ENCODE measurements around the gene POGK. TPM values are rescaled to one million over a fixed set of nuclear protein-coding genes. Genes with fewer than 3 reads are reported as not detected.

The POGK gene
- total RNA-seq, 2 experiments from 2014 or later = 16.1 to 17.6 TPM

DNA sequence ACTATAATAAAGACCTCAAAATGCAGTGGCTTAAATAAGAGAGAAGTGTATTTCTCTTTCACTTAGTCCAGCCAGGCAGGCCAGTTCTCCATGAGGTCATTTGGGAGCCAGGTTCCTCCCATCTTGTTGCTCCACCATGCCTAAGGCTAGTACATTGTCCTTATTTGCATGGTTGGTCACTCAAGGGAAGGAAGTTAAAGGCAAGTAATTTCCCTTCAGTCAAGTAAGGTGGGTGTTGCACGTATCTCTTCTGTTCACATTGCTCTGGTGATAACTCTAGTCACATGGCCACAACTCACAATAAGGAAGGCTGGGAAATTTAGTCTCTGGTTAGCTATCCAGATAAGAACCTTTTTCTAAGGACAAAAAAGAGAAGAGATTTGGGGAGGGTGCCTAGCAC is 64.0 kb downstream of the POGK start:
- ATAC-seq (ENCODE audit: poor library complexity) (no peak), DNase-seq (peak in 1 of 14 experiments; percentile 20)
- no peaks in the 10 kb centered on the region for H3K36me3 ChIP-seq (ENCODE audit: insufficient read depth, low read length)
- H3K4me3 Mint-ChIP-seq = no peak overlapping the region
- no peaks in the 10 kb centered on the region for H3K36me3 Mint-ChIP-seq (ENCODE audit: low read depth)
- H3K4me1 Mint-ChIP-seq (ENCODE audit: low read depth) = no peaks in the 10 kb centered on the region
- H3K4me3 ChIP-seq (ENCODE audit: low read length) = no peak overlapping the region
- H3K27ac Mint-ChIP-seq = no peak overlapping the region
- H3K27me3 ChIP-seq (ENCODE audit: control insufficient read depth in 1 of 2, insufficient read depth in 2 of 2, low read length in 2 of 2) = no peaks in the 10 kb centered on the region
- no peaks in the 10 kb centered on the region for H3K9me3 ChIP-seq (ENCODE audit: control insufficient read depth in 1 of 2, insufficient read depth in 1 of 2, low read length in 2 of 2)
- no peak overlapping the region for H3K27ac ChIP-seq (ENCODE audit: low read depth in 1 of 2, low read length in 2 of 2)
- TF ChIP-seq, protein P1, sequence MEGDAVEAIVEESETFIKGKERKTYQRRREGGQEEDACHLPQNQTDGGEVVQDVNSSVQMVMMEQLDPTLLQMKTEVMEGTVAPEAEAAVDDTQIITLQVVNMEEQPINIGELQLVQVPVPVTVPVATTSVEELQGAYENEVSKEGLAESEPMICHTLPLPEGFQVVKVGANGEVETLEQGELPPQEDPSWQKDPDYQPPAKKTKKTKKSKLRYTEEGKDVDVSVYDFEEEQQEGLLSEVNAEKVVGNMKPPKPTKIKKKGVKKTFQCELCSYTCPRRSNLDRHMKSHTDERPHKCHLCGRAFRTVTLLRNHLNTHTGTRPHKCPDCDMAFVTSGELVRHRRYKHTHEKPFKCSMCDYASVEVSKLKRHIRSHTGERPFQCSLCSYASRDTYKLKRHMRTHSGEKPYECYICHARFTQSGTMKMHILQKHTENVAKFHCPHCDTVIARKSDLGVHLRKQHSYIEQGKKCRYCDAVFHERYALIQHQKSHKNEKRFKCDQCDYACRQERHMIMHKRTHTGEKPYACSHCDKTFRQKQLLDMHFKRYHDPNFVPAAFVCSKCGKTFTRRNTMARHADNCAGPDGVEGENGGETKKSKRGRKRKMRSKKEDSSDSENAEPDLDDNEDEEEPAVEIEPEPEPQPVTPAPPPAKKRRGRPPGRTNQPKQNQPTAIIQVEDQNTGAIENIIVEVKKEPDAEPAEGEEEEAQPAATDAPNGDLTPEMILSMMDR (IDR thresholded peaks at IDR 0.05) = no peak
- ChIA-PET CTCF (no interaction called here), POLR2A (no interaction called here)
- intact Hi-C loops (cut with DNase I, micrococcal nuclease) = no loop called here
- peaks cover 2% of the 10 kb centered on the region for H3K9me3 Mint-ChIP-seq
- H3K27me3 Mint-ChIP-seq = no peaks in the 10 kb centered on the region
- no peaks in the 10 kb centered on the region for H3K4me1 ChIP-seq (ENCODE audit: insufficient read depth, low read length)

DNA sequence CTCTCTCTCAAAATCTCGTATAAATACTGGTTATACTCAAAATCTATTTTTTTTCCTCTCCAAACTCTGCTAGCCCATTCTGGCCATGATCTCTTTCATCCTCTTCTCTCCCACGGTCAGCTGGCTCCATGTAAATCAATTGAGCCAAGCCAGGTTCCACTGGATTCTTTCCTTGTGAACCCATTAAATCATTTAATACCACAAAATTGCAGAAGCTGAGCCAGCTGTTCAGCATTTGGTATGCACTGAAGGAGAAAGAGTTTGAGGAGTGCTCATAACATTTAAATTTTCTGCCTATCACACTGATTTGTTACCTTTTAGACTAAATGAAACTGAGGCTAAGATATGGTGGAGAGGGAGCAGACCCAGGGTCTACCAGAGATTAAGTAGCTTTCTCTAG is 65.9 kb downstream of the POGK start:
- Histone ChIP-seq H3K4me3 (ENCODE audit: low read length) (no peak overlapping the region), H3K36me3 (ENCODE audit: insufficient read depth, low read length) (no peaks in the 10 kb centered on the region), H3K4me1 (ENCODE audit: insufficient read depth, low read length) (no peaks in the 10 kb centered on the region), H3K9me3 (ENCODE audit: control insufficient read depth in 1 of 2, insufficient read depth in 1 of 2, low read length in 2 of 2) (no peaks in the 10 kb centered on the region), H3K27ac (ENCODE audit: low read depth in 1 of 2, low read length in 2 of 2) (no peak overlapping the region), H3K27me3 (ENCODE audit: control insufficient read depth in 1 of 2, insufficient read depth in 2 of 2, low read length in 2 of 2) (no peaks in the 10 kb centered on the region)
- H3K4me1 Mint-ChIP-seq (ENCODE audit: low read depth) = no peaks in the 10 kb centered on the region
- intact Hi-C loops (cut with DNase I, micrococcal nuclease) = loop anchor here in 1 of 2 experiments (5.0 kb wide), 1 partner anchor 637 kb away; no protein-coding TSS in a partner anchor
- TF ChIP-seq, protein P1 (IDR thresholded peaks at IDR 0.05) = no peak
- H3K36me3 Mint-ChIP-seq (ENCODE audit: low read depth) = no peaks in the 10 kb centered on the region
- no peak for ATAC-seq (ENCODE audit: poor library complexity)
- ChIA-PET CTCF (no interaction called here), POLR2A (no interaction called here)
- DNase-seq = no peak
- H3K4me3 Mint-ChIP-seq = no peak overlapping the region
- H3K27me3 Mint-ChIP-seq = no peaks in the 10 kb centered on the region
- no peaks in the 10 kb centered on the region for H3K9me3 Mint-ChIP-seq
- H3K27ac Mint-ChIP-seq = no peak overlapping the region

- Mint-ChIP-seq H3K4me1 (ENCODE audit: low read depth) (no peaks in the 10 kb centered on the region), H3K4me3 (no peak overlapping the region), H3K27ac (no peak overlapping the region), H3K9me3 (no peaks in the 10 kb centered on the region), H3K36me3 (ENCODE audit: low read depth) (no peaks in the 10 kb centered on the region), H3K27me3 (no peaks in the 10 kb centered on the region)
- peaks cover 2% of the 10 kb centered on the region for H3K4me1 ChIP-seq (ENCODE audit: insufficient read depth, low read length)
- POLR2A ChIA-PET = interaction anchor here (0.5 kb wide), 1 partner anchor 223 kb away, joined by 4 read pairs; no protein-coding TSS in a partner anchor
- TF ChIP-seq, protein P1 (IDR thresholded peaks at IDR 0.05) = no peak
- CTCF ChIA-PET = interaction anchor here (1.0 kb wide), 1 partner anchor 215 kb away, joined by 4 read pairs; no protein-coding TSS in a partner anchor
- intact Hi-C loops (cut with DNase I, micrococcal nuclease) = loop anchor here in 1 of 2 experiments (5.0 kb wide), 1 partner anchor 636 kb away; no protein-coding TSS in a partner anchor
- H3K27me3 ChIP-seq (ENCODE audit: control insufficient read depth in 1 of 2, insufficient read depth in 2 of 2, low read length in 2 of 2) = no peaks in the 10 kb centered on the region
- H3K4me3 ChIP-seq (ENCODE audit: low read length) = no peak overlapping the region
- H3K36me3 ChIP-seq (ENCODE audit: insufficient read depth, low read length) = no peaks in the 10 kb centered on the region
- ATAC-seq (ENCODE audit: poor library complexity) (no peak), DNase-seq (no peak)
- H3K27ac ChIP-seq (ENCODE audit: low read depth in 1 of 2, low read length in 2 of 2) = no peak overlapping the region
- no peaks in the 10 kb centered on the region for H3K9me3 ChIP-seq (ENCODE audit: control insufficient read depth in 1 of 2, insufficient read depth in 1 of 2, low read length in 2 of 2)
These were observed 66.6 kb downstream of the POGK start for GRCh38 chr1:166905900-166906299.

Other genes with a start within 250 kb of the POGK start
- 10 to 100 TPM; 15.8 to 16.4 TPM for gene TADA1, start 36.8 kb downstream of the POGK start, total RNA-seq
- gene ILDR2, start 136.1 kb downstream of the POGK start, total RNA-seq = under 1 TPM; 0.47 to 0.67 TPM
- gene MAEL, start 149.8 kb downstream of the POGK start, total RNA-seq = not detected

Data from CD4-positive, alpha-beta T cell (primary cell).